Hepatocyte (in vitro differentiated cells): ENCODE results near the gene P2RX1. TPM values are rescaled to one million over a fixed set of nuclear protein-coding genes. Genes with fewer than 3 reads are reported as not detected.

Experiments
- DNase-seq: peaks from one replicate; pipeline ENCODE4 v3.0.0-alpha.2; 2016; ENCODE audit warnings: low spot score
- H2AFZ ChIP-seq: fragments of 200-600 bp; sonication (generic); 2 replicates; pipeline ENCODE4 v1.6.0; 2016; ENCODE audit warnings: antibody characterized with exemption, mild to moderate bottlenecking
- H3K27ac ChIP-seq: fragments of 200-600 bp; sonication (generic); 2 replicates; pipeline ENCODE4 v1.5.1; 2016; ENCODE audit warnings: mild to moderate bottlenecking
- H3K27me3 ChIP-seq: fragments of 200-600 bp; sonication (generic); 2 replicates; pipeline ENCODE4 v1.6.1; 2016
- H3K36me3 ChIP-seq: fragments of 200-600 bp; sonication (generic); replicated peaks from 2 replicates; pipeline ENCODE4 v1.5.1; 2016; ENCODE audit warnings: low read depth; ENCODE audit not compliant: insufficient read depth
- H3K4me1 ChIP-seq: fragments of 200-600 bp; sonication (generic); 2 replicates; pipeline ENCODE4 v1.5.1; 2016; ENCODE audit warnings: mild to moderate bottlenecking, moderate library complexity; ENCODE audit not compliant: insufficient read depth
- H3K4me2 ChIP-seq: fragments of 200-600 bp; sonication (generic); 2 replicates; pipeline ENCODE4 v1.6.0; 2016
- H3K4me3 ChIP-seq: fragments of 200-600 bp; sonication (generic); 2 replicates; pipeline ENCODE4 v1.5.1; 2016; ENCODE audit warnings: mild to moderate bottlenecking
- H3K79me2 ChIP-seq: fragments of 200-600 bp; sonication (generic); 2 replicates; pipeline ENCODE4 v1.6.0; 2017; ENCODE audit warnings: mild to moderate bottlenecking
- H3K9me2 ChIP-seq: fragments of 200-600 bp; sonication (generic); replicated peaks from 2 replicates; pipeline ENCODE4 v1.6.0; 2017; ENCODE audit warnings: mild to moderate bottlenecking; ENCODE audit not compliant: insufficient read depth
- H3K9me3 ChIP-seq: fragments of 200-600 bp; sonication (generic); 2 replicates; pipeline ENCODE4 v1.5.1; 2016; ENCODE audit warnings: low read depth, mild to moderate bottlenecking
- H4K20me1 ChIP-seq: fragments of 200-600 bp; sonication (generic); 2 replicates; pipeline ENCODE4 v1.6.0; 2016; ENCODE audit warnings: mild to moderate bottlenecking; ENCODE audit not compliant: insufficient read depth, poor library complexity, severe bottlenecking
- CTCF ChIP-seq: fragments of 200-600 bp; sonication (generic); IDR thresholded peaks from 2 replicates; pipeline ENCODE4 v1.5.1; 2016; ENCODE audit warnings: antibody characterized with exemption, mild to moderate bottlenecking; ENCODE audit not compliant: poor library complexity
- EZH2 ChIP-seq: fragments of 200-600 bp; sonication (generic); IDR thresholded peaks from 2 replicates; pipeline ENCODE4 v1.6.1; 2016; ENCODE audit warnings: antibody characterized with exemption, mild to moderate bottlenecking, borderline replicate concordance
- EZH2phosphoT487 ChIP-seq: fragments of 200-600 bp; sonication (generic); IDR thresholded peaks from one replicate; pipeline ENCODE4 v1.6.1; 2018; ENCODE audit warnings: antibody characterized with exemption, mild to moderate bottlenecking, low read depth, moderate library complexity; ENCODE audit not compliant: unreplicated experiment, severe bottlenecking
- WGBS: methylation state at CpG from one replicate; pipeline ENCODE4 v1.1.6; 2016; ENCODE audit warnings: low lambda C conversion rate; ENCODE audit errors: missing lambda C conversion rate; 5-methylcytosine and 5-hydroxymethylcytosine counted together
- polyA plus RNA-seq: library from polyadenylated mRNA; unstranded; fragments of >200 nt; fragmentation: Nextera tagmentation; extraction: Ambion mirVana; gene quantifications from 2 replicates; pipeline ENCODE4 v1.2.1, GENCODE V29; 2016
- total RNA-seq: library from RNA; depleted of rRNA; stranded (reverse); fragments of >200 nt; gene quantifications from 2 replicates; pipeline ENCODE4 v1.2.3, GENCODE V29; 2014

The P2RX1 gene
- total and polyA plus RNA-seq, 2 experiments from 2014 or later, result 0.50 to 1.8 TPM

DNA sequence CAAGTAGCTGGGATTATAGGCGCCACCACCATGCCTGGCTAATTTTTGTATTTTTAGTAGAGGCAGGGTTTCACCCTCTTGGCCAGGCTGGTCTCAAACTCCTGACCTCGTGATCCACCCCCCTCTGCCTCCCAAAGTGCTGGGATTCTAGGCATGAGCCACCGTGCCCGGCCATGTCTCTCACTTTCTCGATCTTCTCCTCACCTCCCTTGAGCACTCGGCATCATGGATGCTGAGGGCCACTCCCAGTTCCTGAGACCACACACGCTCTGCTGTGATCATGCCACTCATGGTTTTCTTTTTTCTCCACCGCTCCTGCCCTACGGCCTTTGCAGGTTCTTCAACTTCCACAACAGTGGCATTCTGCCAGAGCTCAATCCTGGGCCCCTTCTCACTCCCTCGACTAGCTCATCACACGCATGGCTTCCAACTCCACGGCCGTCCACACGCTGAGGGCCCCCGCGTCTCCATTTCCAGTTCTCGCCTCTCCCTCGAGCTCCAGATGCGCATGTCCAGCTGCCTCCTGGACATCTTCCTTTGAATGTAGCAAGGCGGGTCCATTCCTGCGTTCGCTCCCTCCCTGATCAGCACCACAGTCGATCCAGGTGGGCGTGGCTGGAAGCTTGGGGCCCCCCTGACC is 64.7 kb downstream of the P2RX1 start:
- Histone ChIP-seq H3K36me3 (no peaks in the 10 kb centered on the region), H3K9me3 (no peaks in the 10 kb centered on the region), H3K27me3 (no peaks in the 10 kb centered on the region), H3K27ac (no peak overlapping the region), H4K20me1 (no peaks in the 10 kb centered on the region), H2AFZ (no peak overlapping the region), H3K79me2 (no peaks in the 10 kb centered on the region), H3K9me2 (no peaks in the 10 kb centered on the region), H3K4me1 (no peaks in the 10 kb centered on the region), H3K4me2 (no peak overlapping the region), H3K4me3 (no peak overlapping the region)
- TF ChIP-seq EZH2 (no peak), EZH2phosphoT487 (no peak), CTCF (no peak)
- no peak for DNase-seq
- 93% methylated on average over 24 of the region's 24 CpGs for WGBS

DNA sequence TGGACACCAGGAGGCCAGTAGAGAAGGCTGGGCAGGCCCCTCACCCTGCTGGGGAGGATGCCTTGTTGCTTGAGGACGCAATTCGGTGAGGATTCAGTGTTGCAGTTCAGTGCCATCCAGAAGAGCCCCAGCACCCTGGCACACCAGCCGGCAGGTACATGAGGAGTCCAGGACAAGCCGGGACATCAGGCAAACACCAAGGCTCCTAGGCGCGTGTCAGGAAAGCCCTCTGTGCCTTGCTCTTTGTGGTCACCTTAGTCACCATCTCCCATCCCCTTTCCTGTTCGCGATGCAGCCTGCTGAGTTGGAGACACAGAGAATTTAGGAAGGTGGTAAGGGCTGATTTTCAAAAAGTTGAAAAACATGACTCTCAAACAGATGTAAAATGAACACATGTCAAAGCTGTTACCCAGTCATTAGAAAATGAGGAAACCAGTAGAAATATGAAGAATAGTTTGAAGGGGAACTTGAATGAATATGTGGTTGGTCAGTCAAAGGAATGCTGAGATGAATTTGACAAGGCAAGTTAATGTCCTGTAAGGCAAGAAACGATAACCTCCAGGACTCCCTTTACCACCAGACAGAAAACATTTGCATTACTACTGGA is 67.9 kb downstream of the P2RX1 start:
- Histone ChIP-seq H4K20me1 (no peaks in the 10 kb centered on the region), H3K9me3 (no peaks in the 10 kb centered on the region), H3K27me3 (no peaks in the 10 kb centered on the region), H3K4me1 (peaks cover 5% of the 10 kb centered on the region), H3K9me2 (no peaks in the 10 kb centered on the region), H3K4me2 (no peak overlapping the region), H3K36me3 (no peaks in the 10 kb centered on the region), H3K4me3 (no peak overlapping the region), H3K79me2 (peaks cover 26% of the 10 kb centered on the region), H3K27ac (no peak overlapping the region), H2AFZ (no peak overlapping the region)
- DNase-seq, result no peak
- 96% methylated on average over 9 of the region's 9 CpGs for WGBS
- TF ChIP-seq CTCF (no peak), EZH2 (no peak), EZH2phosphoT487 (no peak)

DNA sequence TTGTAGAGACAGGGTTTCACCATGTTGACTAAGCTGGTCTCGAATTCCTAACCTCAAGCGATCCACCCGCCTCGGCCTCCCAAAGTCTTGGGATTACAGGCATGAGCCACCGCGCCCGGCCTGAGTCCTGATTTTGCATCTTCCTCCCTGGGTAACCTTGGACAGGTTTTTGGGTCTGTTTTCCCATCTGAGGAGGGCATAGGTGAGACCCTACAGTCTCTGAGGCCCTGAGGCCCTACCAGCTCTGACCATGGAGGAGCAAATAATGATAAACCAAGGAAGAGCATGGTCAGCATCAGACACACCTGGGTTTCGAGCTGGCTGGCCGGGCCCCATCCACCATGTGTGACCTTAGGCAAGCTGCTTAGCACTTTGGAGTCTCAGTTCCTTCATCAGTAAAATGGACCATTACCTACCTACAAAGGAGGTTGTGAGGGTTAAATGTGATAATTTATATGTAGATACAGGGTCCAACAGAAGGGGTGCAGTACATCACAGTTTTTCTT is 69.0 kb downstream of the P2RX1 start:
- no peak for DNase-seq
- Histone ChIP-seq H3K4me2 (no peak overlapping the region), H3K9me2 (no peaks in the 10 kb centered on the region), H4K20me1 (no peaks in the 10 kb centered on the region), H3K9me3 (no peaks in the 10 kb centered on the region), H3K79me2 (peaks cover 37% of the 10 kb centered on the region), H3K4me1 (peaks cover 5% of the 10 kb centered on the region), H3K27ac (no peak overlapping the region), H2AFZ (no peak overlapping the region), H3K4me3 (no peak overlapping the region), H3K36me3 (no peaks in the 10 kb centered on the region), H3K27me3 (no peaks in the 10 kb centered on the region)
- TF ChIP-seq EZH2, result no peak
- no peak for TF ChIP-seq CTCF
- TF ChIP-seq EZH2phosphoT487, result no peak
- 93% methylated on average over 9 of the region's 9 CpGs for WGBS

Other genes with a start within 250 kb of the P2RX1 start
- gene TAX1BP3, start 247.9 kb downstream of the P2RX1 start, total RNA-seq, result 208 and 218 TPM in 2 replicates
- gene TAX1BP3, start 247.9 kb downstream of the P2RX1 start, polyA plus RNA-seq, result 357 and 387 TPM in 2 replicates
- gene EMC6, start 247.7 kb downstream of the P2RX1 start, total RNA-seq, result 40.9 and 42.7 TPM in 2 replicates
- 117 and 130 TPM in 2 replicates for gene EMC6, start 247.7 kb downstream of the P2RX1 start, polyA plus RNA-seq
- 0.36 TPM in 1 of 2 replicates, not detected in the other for gene P2RX5, start 220.3 kb downstream of the P2RX1 start, total RNA-seq
- 0.32 TPM in 1 of 2 replicates, not detected in the other for gene P2RX5, start 220.3 kb downstream of the P2RX1 start, polyA plus RNA-seq
- gene HASPIN, start 192.6 kb downstream of the P2RX1 start, total RNA-seq, result 1.3 and 1.5 TPM in 2 replicates
- 0.54 and 1.1 TPM in 2 replicates for gene HASPIN, start 192.6 kb downstream of the P2RX1 start, polyA plus RNA-seq
- 28.1 and 46.7 TPM in 2 replicates for gene ITGAE, start 115.3 kb downstream of the P2RX1 start, total RNA-seq
- gene ITGAE, start 115.3 kb downstream of the P2RX1 start, polyA plus RNA-seq, result 53.0 and 77.0 TPM in 2 replicates
- gene NCBP3, start 70.2 kb downstream of the P2RX1 start, total RNA-seq, result 20.8 and 31.8 TPM in 2 replicates
- 20.6 and 28.9 TPM in 2 replicates for gene NCBP3, start 70.2 kb downstream of the P2RX1 start, polyA plus RNA-seq
- 2.6 and 5.1 TPM in 2 replicates for gene CAMKK1, start 23.4 kb downstream of the P2RX1 start, total RNA-seq
- gene CAMKK1, start 23.4 kb downstream of the P2RX1 start, polyA plus RNA-seq, result 4.4 and 5.7 TPM in 2 replicates
- gene ATP2A3, start 48.0 kb upstream of the P2RX1 start, total RNA-seq, result 2.4 and 4.1 TPM in 2 replicates
- 2.2 and 4.5 TPM in 2 replicates for gene ATP2A3, start 48.0 kb upstream of the P2RX1 start, polyA plus RNA-seq
- gene ZZEF1, start 226.6 kb upstream of the P2RX1 start, total RNA-seq, result 32.7 and 33.9 TPM in 2 replicates
- gene ZZEF1, start 226.6 kb upstream of the P2RX1 start, polyA plus RNA-seq, result 5.7 and 10.9 TPM in 2 replicates
- gene CYB5D2, start 226.7 kb upstream of the P2RX1 start, total RNA-seq, result 23.1 and 25.6 TPM in 2 replicates
- 24.0 and 28.4 TPM in 2 replicates for gene CYB5D2, start 226.7 kb upstream of the P2RX1 start, polyA plus RNA-seq